ENCODE results near the gene STAC3.
"Not testable (repeated sequence)": the region's sequence is repeated elsewhere in the genome, so short reads cannot be mapped to it uniquely, and the experiment has no call there.

STAC3 gene

GRCh38 chr12:57250956-57251355 lies at the start of gene STAC3:
Gene STAC3, minus strand, starts transcription at chr12:57251187. Its CDS starts 1,551 bp downstream, at chr12:57249636.
- DNase-seq, result no peak

- DNase-seq, result peak; percentile 11
Observed at GRCh38 chr12:57299514-57300016, 48.6 kb upstream of the STAC3 start.

GRCh38 chr12:57296291-57296690 lies 45.3 kb upstream of the STAC3 start:
- DNase-seq, result no peak

- not testable (repeated sequence) for DNase-seq
Observed at GRCh38 chr12:57282073-57282472, 31.1 kb upstream of the STAC3 start.

- DNase-seq, result no peak
Observed at GRCh38 chr12:57280211-57281062, 29.4 kb upstream of the STAC3 start.

GRCh38 chr12:57278465-57279381 lies 27.7 kb upstream of the STAC3 start:
- DNase-seq, result no peak

GRCh38 chr12:57276935-57277563 lies 26.1 kb upstream of the STAC3 start:
- no peak for DNase-seq

- not testable (repeated sequence) for DNase-seq
Observed at GRCh38 chr12:57276233-57276632, 25.2 kb upstream of the STAC3 start.

GRCh38 chr12:57273516-57273915 lies 22.5 kb upstream of the STAC3 start:
- no peak for DNase-seq

- DNase-seq, result no peak
Observed at GRCh38 chr12:57272337-57273151, 21.6 kb upstream of the STAC3 start.

GRCh38 chr12:57270966-57271470 lies 20.0 kb upstream of the STAC3 start:
- DNase-seq, result no peak

- DNase-seq, result no peak
Observed at GRCh38 chr12:57268264-57268663, 17.3 kb upstream of the STAC3 start.

- no peak for DNase-seq
Observed at GRCh38 chr12:57266681-57267080, 15.7 kb upstream of the STAC3 start.

- DNase-seq, result no peak
Observed at GRCh38 chr12:57263096-57263495, 12.1 kb upstream of the STAC3 start.

- no peak for DNase-seq
Observed at GRCh38 chr12:57262126-57262822, 11.3 kb upstream of the STAC3 start.

- peak; percentile 83 for DNase-seq
Observed at GRCh38 chr12:57261428-57261865, 10.5 kb upstream of the STAC3 start.

GRCh38 chr12:57260366-57260765 lies 9.4 kb upstream of the STAC3 start:
- no peak for DNase-seq

- DNase-seq, result no peak
Observed at GRCh38 chr12:57258977-57259970, 8.3 kb upstream of the STAC3 start.

GRCh38 chr12:57255916-57256315 lies 4.9 kb upstream of the STAC3 start:
- no peak for DNase-seq
